Neural cell (in vitro differentiated cells): ENCODE measurements around the gene PKN2. TPM values are rescaled to one million over a fixed set of nuclear protein-coding genes. Genes with fewer than 3 reads are reported as not detected.

Experiments
- H2AFZ ChIP-seq: fragments of 200-600, 300-800 bp; sonication (generic), shearing (Covaris generic); 2 replicates; pipeline ENCODE4 v1.6.0; 2014; ENCODE audit warnings: low read depth, mild to moderate bottlenecking, antibody characterized with exemption, low read length, moderate library complexity
- H3F3A ChIP-seq: fragments of 200-600 bp; shearing (Covaris generic); 2 replicates; pipeline ENCODE4 v1.6.1; 2016; ENCODE audit warnings: mild to moderate bottlenecking, moderate library complexity, mixed read lengths, antibody characterized with exemption, low read length; ENCODE audit not compliant: insufficient read depth, poor library complexity, severe bottlenecking
- H3K27ac ChIP-seq: fragments of 200-600, 300-800 bp; sonication (generic), shearing (Covaris generic); 2 replicates; pipeline ENCODE4 v1.5.1; 2014; ENCODE audit warnings: mild to moderate bottlenecking, low read length, moderate library complexity
- H3K27me3 ChIP-seq: fragments of 300-800, 200-600 bp; sonication (generic), shearing (Covaris generic); 2 replicates; pipeline ENCODE4 v1.6.0; 2014; ENCODE audit warnings: mild to moderate bottlenecking, low read depth, low read length, moderate library complexity; ENCODE audit not compliant: insufficient read depth
- H3K36me3 ChIP-seq: fragments of 300-800, 200-600 bp; sonication (generic), shearing (Covaris generic); 2 replicates; pipeline ENCODE4 v1.5.1; 2014; ENCODE audit warnings: mild to moderate bottlenecking, antibody characterized with exemption, low read length, moderate library complexity; ENCODE audit not compliant: insufficient read depth
- H3K4me2 ChIP-seq: fragments of 300-800, 200-600 bp; sonication (generic), shearing (Covaris generic); 2 replicates; pipeline ENCODE4 v1.6.0; 2014; ENCODE audit warnings: mild to moderate bottlenecking, low read length
- H3K4me3 ChIP-seq: fragments of 300-800, 200-600 bp; sonication (generic), shearing (Covaris generic); 2 replicates; pipeline ENCODE4 v1.5.1; 2014; ENCODE audit warnings: mild to moderate bottlenecking, low read length, moderate library complexity
- H3K79me2 ChIP-seq: fragments of 200-600 bp; shearing (Covaris generic); replicated peaks from 2 replicates; pipeline ENCODE4 v1.6.0; 2014; ENCODE audit warnings: mild to moderate bottlenecking, low read length, moderate library complexity; ENCODE audit not compliant: insufficient read depth
- H3K9ac ChIP-seq: fragments of 300-800, 200-600 bp; sonication (generic), shearing (Covaris generic); 2 replicates; pipeline ENCODE4 v1.6.1; 2016; ENCODE audit warnings: mild to moderate bottlenecking, low read length, mixed read lengths
- H3K9me2 ChIP-seq: fragments of 200-600 bp; shearing (Covaris generic); 2 replicates; pipeline ENCODE4 v1.6.1; 2016; ENCODE audit warnings: mild to moderate bottlenecking, low read length, mixed read lengths; ENCODE audit not compliant: insufficient read depth
- H3K9me3 ChIP-seq: fragments of 200-600, 300-800 bp; sonication (generic), shearing (Covaris generic); 2 replicates; pipeline ENCODE4 v1.6.1; 2016; ENCODE audit warnings: mild to moderate bottlenecking, mixed run types, low read length, moderate library complexity, mixed read lengths
- H4K20me1 ChIP-seq: fragments of 200-600 bp; shearing (Covaris generic); 2 replicates; pipeline ENCODE4 v1.6.1; 2016; ENCODE audit warnings: mild to moderate bottlenecking, mixed run types; ENCODE audit not compliant: insufficient read depth
- EP300 ChIP-seq: fragments of 450-650 bp; conservative IDR thresholded peaks from 2 replicates; pipeline ENCODE4 v1.6.1; 2014; ENCODE audit warnings: antibody characterized with exemption, mild to moderate bottlenecking, moderate library complexity; ENCODE audit not compliant: poor library complexity, severe bottlenecking
- EZH2 ChIP-seq: fragments of 200-600, 300-800 bp; shearing (Covaris generic), sonication (generic); IDR thresholded peaks from 2 replicates; pipeline ENCODE4 v1.6.1; 2014; ENCODE audit warnings: antibody characterized with exemption, low read length, borderline replicate concordance, mild to moderate bottlenecking; ENCODE audit not compliant: insufficient read depth, poor library complexity, severe bottlenecking
- POLR2AphosphoS5 ChIP-seq: IDR thresholded peaks from 2 replicates; pipeline ENCODE4 v1.6.1; 2012
- RAD21 ChIP-seq: fragments of 450-650 bp; conservative IDR thresholded peaks from 2 replicates; pipeline ENCODE4 v1.6.1; 2014; ENCODE audit warnings: antibody characterized with exemption, mild to moderate bottlenecking, moderate library complexity
- REST ChIP-seq: IDR thresholded peaks from 2 replicates; pipeline ENCODE4 v1.6.1; 2012; ENCODE audit warnings: borderline replicate concordance
- polyA plus RNA-seq: library from polyadenylated mRNA; depleted of rRNA; stranded (reverse); fragments of >200 nt; gene quantifications from 2 replicates; pipeline ENCODE4 v1.2.3, GENCODE V29; 2014

The PKN2 gene
- polyA plus RNA-seq, 1 donor from 2014 or later, result 38.4 TPM

- no peaks in the 10 kb centered on the region for H3K27me3 ChIP-seq
- H3K27ac ChIP-seq, result no peak overlapping the region
- no peak for TF ChIP-seq POLR2AphosphoS5
- no peak for TF ChIP-seq RAD21
- TF ChIP-seq REST, result no peak
- TF ChIP-seq EP300, result no peak
- H3K9me3 ChIP-seq, result no peaks in the 10 kb centered on the region
- H3K9ac ChIP-seq, result no peak overlapping the region
- no peak overlapping the region for H2AFZ ChIP-seq
- H3K4me3 ChIP-seq, result no peak overlapping the region
- H3K79me2 ChIP-seq, result peaks cover 25% of the 10 kb centered on the region
- H3K4me2 ChIP-seq, result no peak overlapping the region
- H3K36me3 ChIP-seq, result no peaks in the 10 kb centered on the region
- no peaks in the 10 kb centered on the region for H3F3A ChIP-seq
- H4K20me1 ChIP-seq, result no peaks in the 10 kb centered on the region
- H3K9me2 ChIP-seq, result no peaks in the 10 kb centered on the region
These were observed 191.5 kb downstream of the PKN2 start for GRCh38 chr1:88875595-88875994.

GRCh38 chr1:88876573-88877365, 192.7 kb downstream of the PKN2 start:
- Histone ChIP-seq H3K27ac (no peak overlapping the region), H3K9me3 (no peaks in the 10 kb centered on the region), H3K79me2 (peaks cover 25% of the 10 kb centered on the region), H2AFZ (no peak overlapping the region), H3K9ac (no peak overlapping the region), H3K4me3 (no peak overlapping the region), H3K36me3 (no peaks in the 10 kb centered on the region), H3K9me2 (no peaks in the 10 kb centered on the region), H3F3A (no peaks in the 10 kb centered on the region), H3K4me2 (no peak overlapping the region), H4K20me1 (no peaks in the 10 kb centered on the region), H3K27me3 (no peaks in the 10 kb centered on the region)
- no peak for TF ChIP-seq EP300
- no peak for TF ChIP-seq POLR2AphosphoS5
- no peak for TF ChIP-seq REST
- no peak for TF ChIP-seq EZH2
